Measurements from ENCODE around the gene IFT22.
"Not testable (repeated sequence)": the region's sequence is repeated elsewhere in the genome, so short reads cannot be mapped to it uniquely, and the experiment has no call there.

The IFT22 gene

GRCh38 chr7:101321491-101322401 is at the start of gene IFT22:
IFT22 (minus strand) TSS chr7:101321812; CDS start chr7:101321709, 103 bp downstream.
- peak; percentile 66 to 70 for DNase-seq (ENCODE audit: low read depth in 1 of 2, low spot score in 1 of 2)

DNA sequence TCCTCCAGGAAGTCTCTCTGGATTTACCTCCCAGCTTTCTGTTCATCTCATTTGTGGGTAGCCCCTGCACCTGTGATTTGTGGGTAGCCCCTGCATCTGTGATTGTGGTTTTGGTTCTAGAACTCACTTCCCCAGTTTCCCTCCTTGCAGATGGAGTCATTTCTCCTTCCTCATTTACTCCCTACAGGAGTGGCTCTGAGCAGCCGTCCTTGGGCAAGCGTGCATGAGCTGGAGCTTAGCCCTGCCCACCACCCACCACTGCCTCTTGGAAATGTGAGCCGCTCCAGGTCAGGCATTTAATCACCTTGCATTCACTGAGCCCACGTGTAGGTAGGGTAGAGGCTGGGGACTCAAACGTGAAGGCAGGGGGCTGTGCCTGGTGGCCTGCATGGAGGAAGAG is 49.2 kb upstream of the IFT22 start:
- no peak for DNase-seq (ENCODE audit: low read depth in 1 of 2, low spot score in 1 of 2)

- no peak for DNase-seq (ENCODE audit: low read depth in 1 of 2, low spot score in 1 of 2)
Observed at GRCh38 chr7:101368422-101369165, 47.0 kb upstream of the IFT22 start.

- no peak for DNase-seq (ENCODE audit: low read depth in 1 of 2, low spot score in 1 of 2)
Observed at GRCh38 chr7:101367676-101368075, 46.1 kb upstream of the IFT22 start.

- DNase-seq (ENCODE audit: low read depth in 1 of 2, low spot score in 1 of 2), result no peak
Observed at GRCh38 chr7:101365956-101366355, 44.3 kb upstream of the IFT22 start.

- peak; percentile 44 to 64 for DNase-seq (ENCODE audit: low read depth in 1 of 2, low spot score in 1 of 2)
Observed at GRCh38 chr7:101363734-101364374, 42.2 kb upstream of the IFT22 start.

- no peak for DNase-seq (ENCODE audit: low read depth in 1 of 2, low spot score in 1 of 2)
Observed at GRCh38 chr7:101363196-101363733, 41.7 kb upstream of the IFT22 start.

- no peak for DNase-seq (ENCODE audit: low read depth in 1 of 2, low spot score in 1 of 2)
Observed at GRCh38 chr7:101362334-101363195, 41.0 kb upstream of the IFT22 start, which contains the start of gene COL26A1. COL26A1 (plus strand) TSS chr7:101362875; CDS start chr7:101363033, 158 bp downstream.

GRCh38 chr7:101357433-101357832 is 35.8 kb upstream of the IFT22 start:
- DNase-seq (ENCODE audit: low read depth in 1 of 2, low spot score in 1 of 2), result no peak

GRCh38 chr7:101352920-101353308 is 31.3 kb upstream of the IFT22 start:
- no peak for DNase-seq (ENCODE audit: low read depth in 1 of 2, low spot score in 1 of 2)

DNA sequence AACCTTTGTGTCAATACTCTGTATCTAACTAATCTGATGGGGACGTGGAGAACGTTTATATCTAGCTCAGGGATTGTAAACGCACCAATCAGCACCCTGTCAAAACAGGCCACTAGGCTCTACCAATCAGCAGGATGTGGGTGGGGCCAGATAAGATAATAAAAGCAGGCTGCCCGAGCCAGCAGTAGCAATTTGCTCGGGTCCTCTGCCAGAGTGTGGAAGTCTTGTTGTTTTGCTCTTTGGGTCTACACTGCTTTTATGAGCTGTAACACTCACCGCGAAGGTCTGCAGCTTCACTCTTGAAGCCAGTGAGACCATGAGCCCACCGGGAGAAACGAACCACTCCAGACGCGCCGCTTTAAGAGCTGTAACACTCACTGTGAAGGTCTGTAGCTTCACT is 27.7 kb upstream of the IFT22 start:
- not testable (repeated sequence) for DNase-seq (ENCODE audit: low read depth in 1 of 2, low spot score in 1 of 2)

- not testable (repeated sequence) for DNase-seq (ENCODE audit: low read depth in 1 of 2, low spot score in 1 of 2)
Observed at GRCh38 chr7:101348456-101349067, 26.9 kb upstream of the IFT22 start.

DNA sequence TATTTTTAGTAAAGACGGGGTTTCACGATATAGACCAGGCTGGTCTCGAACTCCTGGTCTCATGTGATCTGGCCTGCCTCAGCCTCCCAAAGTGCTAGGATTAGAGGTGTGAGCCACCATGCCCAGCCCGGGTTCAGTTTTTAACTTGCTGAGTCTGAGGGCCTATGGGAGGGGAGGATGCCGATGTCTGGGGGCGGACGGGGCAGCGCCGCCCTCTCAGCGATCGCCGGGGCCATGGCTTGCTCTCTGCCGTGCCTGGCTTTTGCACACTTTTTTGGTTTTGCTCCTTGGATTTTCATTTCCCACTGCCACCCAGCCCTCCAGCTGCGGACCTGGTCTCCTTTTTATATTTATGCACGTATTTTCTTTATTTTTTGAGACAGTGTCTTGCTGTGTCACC is 25.9 kb upstream of the IFT22 start:
- no peak for DNase-seq (ENCODE audit: low read depth in 1 of 2, low spot score in 1 of 2)

- DNase-seq (ENCODE audit: low read depth in 1 of 2, low spot score in 1 of 2), result no peak
Observed at GRCh38 chr7:101342892-101343291, 21.3 kb upstream of the IFT22 start.

- DNase-seq (ENCODE audit: low read depth in 1 of 2, low spot score in 1 of 2), result no peak
Observed at GRCh38 chr7:101340379-101340778, 18.8 kb upstream of the IFT22 start.

GRCh38 chr7:101333912-101334311 is 12.3 kb upstream of the IFT22 start:
- no peak for DNase-seq (ENCODE audit: low read depth in 1 of 2, low spot score in 1 of 2)

DNA sequence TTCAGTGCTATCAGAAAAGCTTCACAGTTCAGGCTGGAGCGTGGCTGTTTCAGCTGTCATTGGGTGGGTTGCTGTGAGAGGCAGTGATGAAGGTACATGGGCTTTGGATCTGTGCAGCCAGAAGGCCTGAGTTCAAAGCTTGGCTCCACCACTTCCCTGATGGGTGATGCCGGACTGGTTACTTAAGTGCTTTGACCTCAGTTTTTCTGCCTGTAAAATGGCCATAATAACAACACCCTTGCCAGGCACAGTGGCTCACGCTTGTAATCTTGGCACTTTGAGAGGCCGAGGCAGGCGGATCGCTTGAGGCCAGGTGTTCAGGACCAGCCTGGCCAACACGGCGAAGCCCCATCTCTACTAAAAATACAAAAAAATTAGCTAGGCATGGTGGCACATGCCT is 10.4 kb upstream of the IFT22 start:
- no peak for DNase-seq (ENCODE audit: low read depth in 1 of 2, low spot score in 1 of 2)

GRCh38 chr7:101330011-101330484 is 8.4 kb upstream of the IFT22 start:
- DNase-seq (ENCODE audit: low read depth in 1 of 2, low spot score in 1 of 2), result no peak

GRCh38 chr7:101328159-101328558 is 6.5 kb upstream of the IFT22 start:
- DNase-seq (ENCODE audit: low read depth in 1 of 2, low spot score in 1 of 2), result no peak

- no peak for DNase-seq (ENCODE audit: low read depth in 1 of 2, low spot score in 1 of 2)
Observed at GRCh38 chr7:101319401-101319800, 2.2 kb downstream of the IFT22 start.
